Anterior cingulate cortex (tissue), 58 donors: Measurements from ENCODE around the gene BTNL9.
"Not testable (repeated sequence)": the region's sequence is repeated elsewhere in the genome, so short reads cannot be mapped to it uniquely, and the experiment has no call there.

Experiments
- DNase-seq, 58 donors: peaks; one replicate each; lab custom pipeline; 2025; lab: John Stamatoyannopoulos, UW

The BTNL9 gene

DNA sequence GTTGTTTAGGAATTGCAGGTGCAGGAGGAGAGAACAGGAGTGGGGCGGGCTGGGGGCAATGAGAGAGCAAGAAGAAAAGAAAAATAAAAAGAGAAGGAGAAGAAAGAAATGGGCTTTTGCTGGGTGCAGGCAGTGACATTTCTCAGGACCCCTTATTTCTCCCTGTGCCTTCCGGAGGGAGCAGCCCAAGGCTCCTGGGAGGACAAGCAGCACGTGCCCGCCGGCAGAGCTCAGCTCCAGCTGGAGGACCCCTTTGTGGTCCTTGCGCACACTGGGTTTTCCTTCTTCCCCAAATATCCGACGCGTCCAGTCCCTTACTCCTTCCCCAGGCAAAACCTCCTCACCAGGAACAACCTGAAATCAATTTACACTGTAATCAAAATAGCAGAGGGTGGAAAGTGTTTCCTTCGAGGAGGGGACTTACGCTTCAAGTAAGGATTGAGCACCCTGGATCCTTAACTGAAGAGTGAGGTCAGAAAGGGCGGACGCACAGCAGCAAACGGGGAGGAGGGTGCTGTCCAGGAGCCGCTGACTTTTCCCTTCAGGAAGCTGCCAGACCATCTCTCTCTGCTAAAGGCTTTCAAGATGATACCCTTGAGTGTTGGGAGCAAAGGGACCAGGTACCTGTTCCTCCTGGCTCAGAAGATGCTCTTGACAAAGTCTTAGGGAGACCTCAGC, 2.1 kb downstream of the BTNL9 start:
- no peak for DNase-seq

DNA sequence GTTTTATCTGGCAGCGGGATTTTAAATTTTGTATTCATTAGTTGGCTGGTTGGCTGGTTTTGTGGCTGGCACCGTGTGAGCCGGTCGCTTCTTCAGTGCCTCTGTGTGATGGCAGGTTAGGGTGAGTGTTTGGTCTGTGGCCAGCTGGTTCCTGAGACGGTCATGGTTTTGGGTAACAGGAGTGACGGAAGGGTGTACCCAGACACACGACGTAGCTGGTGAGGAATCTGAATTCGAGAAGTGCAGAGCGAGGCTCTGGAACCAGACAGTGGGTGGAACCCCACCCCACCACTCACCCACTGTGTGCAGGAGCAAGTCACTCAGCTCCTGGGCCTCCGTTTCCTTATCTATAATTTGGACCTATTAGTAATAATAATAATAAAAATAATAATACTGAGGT, 2.7 kb downstream of the BTNL9 start:
- no peak for DNase-seq

- DNase-seq, result no peak
Observed at GRCh38 chr5:181043285-181044092, 3.4 kb downstream of the BTNL9 start.

DNA sequence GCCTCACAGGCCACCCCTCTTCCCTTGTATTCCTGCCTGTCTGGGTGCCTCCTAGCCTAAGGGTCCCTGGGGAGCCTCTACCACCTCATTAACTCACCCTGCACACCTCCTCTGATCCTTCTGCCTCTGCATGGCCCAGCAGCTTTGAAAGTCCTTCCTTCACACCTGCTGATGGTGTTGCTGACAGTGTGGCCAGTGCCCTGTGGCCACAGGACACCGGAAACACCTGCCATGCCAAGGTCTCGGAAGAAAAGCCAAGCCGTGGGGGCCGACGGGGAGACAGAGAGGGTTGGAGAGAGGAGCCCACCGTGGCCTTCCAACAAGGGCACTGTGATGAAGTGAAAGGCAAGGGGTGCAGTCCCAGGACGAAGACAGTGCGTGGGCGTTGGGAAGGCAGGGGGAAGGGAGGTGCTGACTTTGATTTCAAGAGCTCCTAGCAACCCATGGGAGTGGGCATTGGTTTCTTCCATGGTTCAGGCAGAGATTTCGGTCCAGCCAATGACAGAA, 4.1 kb downstream of the BTNL9 start:
- DNase-seq, result no peak

- DNase-seq, result no peak
Observed at GRCh38 chr5:181044662-181045305, 4.7 kb downstream of the BTNL9 start.

DNA sequence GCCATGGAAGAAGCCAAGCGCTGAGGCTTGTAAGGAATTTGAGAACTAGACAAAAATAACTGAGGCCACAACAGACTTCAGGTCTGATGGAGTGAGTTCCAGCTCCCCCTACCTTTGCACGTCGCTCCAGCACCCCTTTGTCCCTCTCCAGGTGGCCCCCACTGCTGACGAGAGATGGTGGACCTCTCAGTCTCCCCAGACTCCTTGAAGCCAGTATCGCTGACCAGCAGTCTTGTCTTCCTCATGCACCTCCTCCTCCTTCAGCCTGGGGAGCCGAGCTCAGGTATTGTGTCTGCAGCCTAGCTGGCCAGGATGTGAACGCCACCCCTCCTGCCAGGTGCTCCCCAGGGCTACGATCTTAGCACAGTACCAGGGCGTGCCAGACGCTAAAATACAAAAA, 5.2 kb downstream of the BTNL9 start:
- no peak for DNase-seq

DNA sequence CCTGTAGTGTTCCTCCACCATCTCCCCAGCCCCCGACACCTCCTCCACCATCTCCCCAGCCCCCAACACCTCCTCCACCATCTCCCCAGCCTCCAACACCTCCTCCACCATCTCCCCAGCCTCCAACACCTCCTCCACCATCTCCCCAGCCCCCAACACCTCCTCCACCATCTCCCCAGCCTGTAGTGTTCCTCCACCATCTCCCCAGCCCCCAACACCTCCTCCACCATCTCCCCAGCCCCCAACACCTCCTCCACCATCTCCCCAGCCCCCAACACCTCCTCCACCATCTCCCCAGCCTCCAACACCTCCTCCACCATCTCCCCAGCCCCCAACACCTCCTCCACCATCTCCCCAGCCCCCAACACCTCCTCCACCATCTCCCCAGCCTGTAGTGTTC, 5.8 kb downstream of the BTNL9 start:
- DNase-seq, result not testable (repeated sequence)

GRCh38 chr5:181047288-181047687, 7.2 kb downstream of the BTNL9 start:
- DNase-seq, result no peak

DNA sequence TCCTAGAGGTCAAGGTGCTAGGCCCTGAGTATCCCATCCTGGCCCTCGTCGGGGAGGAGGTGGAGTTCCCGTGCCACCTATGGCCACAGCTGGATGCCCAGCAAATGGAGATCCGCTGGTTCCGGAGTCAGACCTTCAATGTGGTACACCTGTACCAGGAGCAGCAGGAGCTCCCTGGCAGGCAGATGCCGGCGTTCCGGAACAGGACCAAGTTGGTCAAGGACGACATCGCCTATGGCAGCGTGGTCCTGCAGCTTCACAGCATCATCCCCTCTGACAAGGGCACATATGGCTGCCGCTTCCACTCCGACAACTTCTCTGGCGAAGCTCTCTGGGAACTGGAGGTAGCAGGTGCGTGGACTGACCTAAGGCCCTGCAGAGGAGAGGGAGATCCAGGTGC, 7.9 kb downstream of the BTNL9 start:
- DNase-seq, result no peak

GRCh38 chr5:181050016-181050415, 9.9 kb downstream of the BTNL9 start:
- no peak for DNase-seq

- DNase-seq, result no peak
Observed at GRCh38 chr5:181051841-181052671, 12.0 kb downstream of the BTNL9 start.

DNA sequence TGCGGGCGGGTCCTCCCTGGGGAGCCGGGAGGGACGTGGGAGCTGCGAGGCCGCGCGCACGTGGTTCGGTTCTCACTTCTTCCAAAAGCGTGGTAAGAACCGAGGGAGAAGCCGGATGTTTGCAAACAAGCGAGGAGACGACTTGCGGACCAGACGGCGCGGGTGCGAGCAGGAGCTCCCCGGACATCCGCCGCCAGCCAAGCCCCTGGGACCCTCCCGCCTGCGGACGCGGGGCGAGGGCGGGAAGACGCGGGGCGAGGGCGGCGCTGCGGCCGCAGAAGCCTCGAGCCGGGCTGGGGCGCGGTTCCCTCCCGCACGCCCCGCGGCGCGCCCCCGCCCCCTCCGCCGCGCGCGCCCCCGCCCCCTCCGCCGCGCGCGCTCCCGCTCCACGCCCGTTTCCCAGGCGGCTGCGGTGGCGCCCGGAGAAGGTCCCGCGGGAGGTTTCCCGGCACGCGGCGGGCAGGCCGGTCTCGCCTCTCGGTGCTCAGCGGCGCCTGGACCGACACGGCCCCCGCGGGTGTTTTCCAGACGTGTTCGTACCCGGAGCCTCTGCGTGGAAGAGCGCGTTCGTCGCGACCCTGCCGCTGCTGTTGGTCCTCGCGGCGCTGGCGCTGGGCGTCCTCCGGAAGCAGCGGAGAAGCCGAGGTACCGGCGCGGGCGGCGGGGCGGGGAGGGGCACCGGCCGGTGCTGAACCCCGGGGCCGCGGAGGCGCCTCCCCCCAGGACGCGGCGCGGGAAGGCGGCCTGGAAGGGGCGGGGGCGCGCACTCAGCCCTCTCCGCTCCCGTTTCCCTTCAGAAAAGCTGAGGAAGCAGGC, 12.8 kb downstream of the BTNL9 start:
- peak in 1 of 58 donors; percentile 9 for DNase-seq

DNA sequence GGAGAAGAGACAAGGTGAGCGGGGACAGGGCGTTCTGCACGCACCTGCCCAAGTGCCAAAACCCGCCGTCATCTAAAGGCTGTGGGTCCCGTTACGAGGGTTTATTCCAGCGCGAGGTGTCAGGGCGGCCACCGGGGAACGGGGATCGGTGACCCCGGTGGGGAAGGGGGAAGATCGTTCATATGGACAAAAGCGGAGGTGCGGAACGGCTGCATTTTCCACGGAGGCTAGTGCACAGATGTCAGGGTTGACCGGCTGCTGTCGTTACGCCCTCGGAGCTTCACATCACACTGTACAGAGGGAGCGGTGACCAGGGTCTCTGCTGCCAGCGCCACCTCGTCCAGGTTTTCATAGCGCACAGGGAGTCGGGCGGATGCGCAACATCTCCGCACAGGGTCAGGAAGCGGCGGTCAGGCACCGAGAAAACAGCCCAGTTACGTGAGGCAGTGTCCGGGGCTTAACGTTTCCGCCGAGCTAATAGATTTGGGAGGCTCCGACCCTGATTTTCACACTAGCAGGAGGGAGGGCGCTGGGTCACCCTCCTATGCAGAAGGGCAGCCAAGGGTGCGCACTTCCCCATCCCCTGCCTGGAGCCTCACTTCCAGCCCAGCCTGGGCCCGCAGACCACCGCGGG, 13.5 kb downstream of the BTNL9 start:
- no peak for DNase-seq

DNA sequence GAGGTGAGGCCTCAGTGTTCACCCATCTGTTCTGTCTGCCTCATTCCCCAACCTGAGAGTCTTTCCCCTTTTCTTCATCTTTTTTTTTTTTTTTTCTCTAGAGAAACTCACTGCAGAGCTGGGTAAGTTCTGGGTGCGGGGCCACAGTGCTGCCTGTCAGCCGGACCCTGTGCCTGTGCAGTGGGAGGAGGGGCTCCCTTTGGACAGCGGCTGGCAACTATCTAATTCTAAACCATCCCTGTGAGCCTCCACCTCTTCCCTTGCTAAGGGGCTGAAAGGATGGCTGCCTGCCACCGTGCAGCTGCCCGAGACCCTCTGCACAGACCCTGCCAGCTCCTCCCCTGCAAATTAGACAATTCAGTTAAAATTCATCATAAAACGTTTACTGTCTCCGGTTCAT, 14.1 kb downstream of the BTNL9 start:
- DNase-seq, result no peak

DNA sequence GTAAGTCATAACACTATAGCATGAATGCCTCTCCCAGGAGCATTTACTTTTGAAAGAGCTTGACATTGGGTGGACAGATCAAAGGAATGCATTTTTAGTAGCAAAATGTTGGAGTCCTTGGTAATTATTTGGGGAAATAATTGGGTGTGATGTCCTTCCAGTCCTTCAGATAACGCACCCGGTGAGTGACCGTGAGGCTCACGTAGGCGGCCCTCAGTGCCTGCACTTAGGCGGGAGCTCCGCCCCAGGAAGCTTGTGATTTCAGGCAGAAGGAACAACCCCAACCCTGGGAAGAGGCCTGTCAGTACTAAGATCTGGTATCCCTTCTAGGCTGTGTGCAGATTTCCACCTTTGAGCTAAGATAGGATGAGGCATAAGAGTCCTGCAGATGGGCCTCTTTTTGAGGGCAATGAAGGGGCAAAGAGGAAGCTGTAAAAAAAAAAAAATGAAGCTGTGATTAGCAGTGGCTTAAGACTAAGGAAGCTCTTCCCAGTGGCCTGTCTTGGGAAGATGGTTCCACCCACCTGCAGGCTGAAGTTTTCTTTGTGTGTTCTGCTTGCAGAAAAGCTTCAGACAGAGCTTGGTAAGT, 14.9 kb downstream of the BTNL9 start:
- no peak for DNase-seq

- no peak for DNase-seq
Observed at GRCh38 chr5:181056431-181056830, 16.4 kb downstream of the BTNL9 start.

GRCh38 chr5:181058321-181058720, 18.3 kb downstream of the BTNL9 start:
- no peak for DNase-seq

DNA sequence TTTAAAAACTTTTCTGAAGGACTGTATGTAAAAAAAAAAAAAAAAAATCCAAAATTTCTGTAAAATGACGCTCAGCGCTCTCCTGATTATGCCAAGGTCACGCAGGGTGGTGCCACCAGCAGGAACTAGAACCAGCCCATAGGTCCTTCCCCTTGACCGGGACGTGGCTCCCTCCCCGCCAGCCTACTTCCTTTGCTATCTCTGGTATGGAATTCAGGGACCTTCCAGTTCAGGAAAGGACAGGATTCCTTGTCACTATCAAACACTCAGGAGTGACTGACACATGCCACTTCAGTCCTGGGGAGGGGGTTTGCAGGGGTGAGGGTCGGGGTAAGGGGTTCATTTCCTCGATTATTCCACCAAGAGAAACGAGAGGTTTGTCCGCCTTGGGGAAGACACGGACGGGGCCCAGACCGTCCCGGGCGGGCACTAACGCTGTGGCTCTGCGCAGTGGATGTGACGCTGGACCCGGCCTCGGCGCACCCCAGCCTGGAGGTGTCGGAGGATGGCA, 18.8 kb downstream of the BTNL9 start:
- DNase-seq, result no peak
